Astrocyte (in vitro differentiated cells and primary cell): ENCODE data around the gene FBXW5. TPM values are rescaled to one million over a fixed set of nuclear protein-coding genes. Genes with fewer than 3 reads are reported as not detected.
A peak's percentile ranks its signal among the peaks of the same experiment; 100 is the strongest.

ENCODE experiments used
- DNase-seq: peaks from one replicate; pipeline ENCODE4 v3.0.0-alpha.2; 2010; ENCODE audit warnings: low read depth
- FAIRE-seq: peaks from 2 replicates; lab custom pipeline; 2011; peaks lifted over from hg19 to GRCh38; lab: Jason Lieb, UNC
- H2AFZ ChIP-seq: 2 replicates; pipeline ENCODE4 v1.6.0; 2012; ENCODE audit warnings: low read depth, low read length, inconsistent platforms
- H3K27ac ChIP-seq: 2 replicates; pipeline ENCODE4 v1.5.1; 2011; ENCODE audit warnings: low read depth, low read length, inconsistent platforms
- H3K27me3 ChIP-seq: 2 replicates; pipeline ENCODE4 v1.6.0; 2011; ENCODE audit warnings: low read length, inconsistent platforms; ENCODE audit not compliant: insufficient read depth
- H3K36me3 ChIP-seq: 2 replicates; pipeline ENCODE4 v1.5.1; 2011; ENCODE audit warnings: low read length, inconsistent platforms; ENCODE audit not compliant: insufficient read depth
- H3K4me1 ChIP-seq: 2 replicates; pipeline ENCODE4 v1.5.1; 2011; ENCODE audit warnings: low read length, inconsistent platforms; ENCODE audit not compliant: insufficient read depth
- H3K4me2 ChIP-seq: 2 replicates; pipeline ENCODE4 v1.6.0; 2012; ENCODE audit warnings: low read length, inconsistent platforms
- H3K4me3 ChIP-seq: 2 replicates; pipeline ENCODE4 v1.5.1; 2011; ENCODE audit warnings: low read depth, mild to moderate bottlenecking, low read length, inconsistent platforms; ENCODE audit not compliant: insufficient read depth
- H3K79me2 ChIP-seq: 2 replicates; pipeline ENCODE4 v1.6.0; 2012; ENCODE audit warnings: mild to moderate bottlenecking, low read length, inconsistent platforms; ENCODE audit not compliant: insufficient read depth
- H3K9ac ChIP-seq: 2 replicates; pipeline ENCODE4 v1.6.0; 2012; ENCODE audit warnings: mild to moderate bottlenecking, low read length, inconsistent platforms
- H3K9me3 ChIP-seq: 2 replicates; pipeline ENCODE4 v1.5.1; 2012; ENCODE audit warnings: low read depth, mild to moderate bottlenecking, low read length, inconsistent platforms; ENCODE audit not compliant: insufficient read depth
- H4K20me1 ChIP-seq: 2 replicates; pipeline ENCODE4 v1.6.0; 2012; ENCODE audit warnings: low read length, inconsistent platforms; ENCODE audit not compliant: insufficient read depth
- H3K27ac Mint-ChIP-seq: one replicate; pipeline ENCODE4 v1.8.0; 2021; ENCODE audit warnings: mild to moderate bottlenecking, mixed read lengths; ENCODE audit not compliant: unreplicated experiment
- H3K27me3 Mint-ChIP-seq: one replicate; pipeline ENCODE4 v1.8.0; 2021; ENCODE audit warnings: low read depth, mixed read lengths; ENCODE audit not compliant: unreplicated experiment
- H3K36me3 Mint-ChIP-seq: one replicate; pipeline ENCODE4 v1.8.0; 2021; ENCODE audit warnings: low read depth, mixed read lengths; ENCODE audit not compliant: unreplicated experiment
- H3K4me1 Mint-ChIP-seq: one replicate; pipeline ENCODE4 v1.8.0; 2021; ENCODE audit warnings: low read depth, mixed read lengths; ENCODE audit not compliant: unreplicated experiment
- H3K4me3 Mint-ChIP-seq: one replicate; pipeline ENCODE4 v1.8.0; 2021; ENCODE audit warnings: mild to moderate bottlenecking, moderate library complexity, mixed read lengths; ENCODE audit not compliant: unreplicated experiment
- H3K9me3 Mint-ChIP-seq: one replicate; pipeline ENCODE4 v1.8.0; 2021; ENCODE audit warnings: mild to moderate bottlenecking, mixed read lengths; ENCODE audit not compliant: unreplicated experiment
- EZH2 ChIP-seq: IDR thresholded peaks from 2 replicates; pipeline ENCODE4 v1.6.1; 2012; ENCODE audit warnings: mild to moderate bottlenecking, low read length, inconsistent platforms; ENCODE audit not compliant: insufficient read depth
- total RNA-seq: library from RNA; stranded (reverse); gene quantifications from 2 replicates; pipeline ENCODE4 v1.2.1, GENCODE V29; 2021
- TF ChIP-seq, protein P1 (sequence below): IDR thresholded peaks from 2 replicates; pipeline ENCODE4 v1.5.1; 2011; ENCODE audit warnings: low read depth, mild to moderate bottlenecking, inconsistent platforms, low read length, moderate library complexity; ENCODE audit not compliant: insufficient read depth

FBXW5 gene
- total RNA-seq, 1 donor from 2014 or later, result 70.4 TPM

DNA sequence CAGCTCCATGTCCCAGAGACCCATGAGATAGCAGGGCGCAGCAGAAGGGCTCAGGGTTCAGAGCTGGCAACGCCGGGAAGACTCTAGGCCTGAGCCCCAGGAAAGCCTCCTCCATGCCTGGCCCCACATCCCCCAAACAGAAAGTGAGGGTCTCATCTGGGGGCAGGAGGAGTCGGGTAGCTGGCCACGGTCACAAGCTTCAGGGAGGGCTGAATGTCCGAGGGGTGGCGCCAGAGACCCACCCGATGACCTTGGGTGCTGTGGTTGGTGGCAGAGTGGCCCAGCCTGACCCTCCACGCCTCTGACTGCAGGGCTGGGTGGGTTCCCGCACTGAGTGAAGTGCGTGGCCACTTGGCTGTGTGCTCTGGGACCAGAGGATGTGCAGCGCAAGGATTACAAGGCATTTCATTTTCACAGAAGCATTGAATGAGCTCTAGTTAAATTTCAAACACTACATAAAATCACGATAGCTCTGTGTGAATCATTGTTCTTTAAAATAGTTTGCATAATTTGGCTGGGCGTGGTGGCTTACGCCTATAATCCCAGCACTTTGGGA lies 3.5 kb upstream of the FBXW5 start:
- H3K27me3 ChIP-seq, result no peaks in the 10 kb centered on the region
- no peak overlapping the region for H3K27ac ChIP-seq
- no peak overlapping the region for H2AFZ ChIP-seq
- H3K9me3 ChIP-seq, result no peaks in the 10 kb centered on the region
- peaks cover 13% of the 10 kb centered on the region for H3K79me2 ChIP-seq
- peak overlapping the region; percentile 20 for H3K4me3 Mint-ChIP-seq
- H3K4me1 ChIP-seq, result peaks cover 12% of the 10 kb centered on the region
- no peak for FAIRE-seq
- no peak for TF ChIP-seq EZH2
- TF ChIP-seq, protein P1, sequence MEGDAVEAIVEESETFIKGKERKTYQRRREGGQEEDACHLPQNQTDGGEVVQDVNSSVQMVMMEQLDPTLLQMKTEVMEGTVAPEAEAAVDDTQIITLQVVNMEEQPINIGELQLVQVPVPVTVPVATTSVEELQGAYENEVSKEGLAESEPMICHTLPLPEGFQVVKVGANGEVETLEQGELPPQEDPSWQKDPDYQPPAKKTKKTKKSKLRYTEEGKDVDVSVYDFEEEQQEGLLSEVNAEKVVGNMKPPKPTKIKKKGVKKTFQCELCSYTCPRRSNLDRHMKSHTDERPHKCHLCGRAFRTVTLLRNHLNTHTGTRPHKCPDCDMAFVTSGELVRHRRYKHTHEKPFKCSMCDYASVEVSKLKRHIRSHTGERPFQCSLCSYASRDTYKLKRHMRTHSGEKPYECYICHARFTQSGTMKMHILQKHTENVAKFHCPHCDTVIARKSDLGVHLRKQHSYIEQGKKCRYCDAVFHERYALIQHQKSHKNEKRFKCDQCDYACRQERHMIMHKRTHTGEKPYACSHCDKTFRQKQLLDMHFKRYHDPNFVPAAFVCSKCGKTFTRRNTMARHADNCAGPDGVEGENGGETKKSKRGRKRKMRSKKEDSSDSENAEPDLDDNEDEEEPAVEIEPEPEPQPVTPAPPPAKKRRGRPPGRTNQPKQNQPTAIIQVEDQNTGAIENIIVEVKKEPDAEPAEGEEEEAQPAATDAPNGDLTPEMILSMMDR, result peak; percentile 9
- peaks cover 11% of the 10 kb centered on the region for H4K20me1 ChIP-seq
- H3K27ac Mint-ChIP-seq, result no peak overlapping the region
- no peaks in the 10 kb centered on the region for H3K27me3 Mint-ChIP-seq
- no peaks in the 10 kb centered on the region for H3K9me3 Mint-ChIP-seq
- no peaks in the 10 kb centered on the region for H3K36me3 Mint-ChIP-seq
- no peak for DNase-seq
- H3K4me1 Mint-ChIP-seq, result no peaks in the 10 kb centered on the region
- H3K36me3 ChIP-seq, result no peaks in the 10 kb centered on the region
- H3K4me2 ChIP-seq, result peak overlapping the region; percentile 29
- H3K9ac ChIP-seq, result no peak overlapping the region
- no peak overlapping the region for H3K4me3 ChIP-seq

DNA sequence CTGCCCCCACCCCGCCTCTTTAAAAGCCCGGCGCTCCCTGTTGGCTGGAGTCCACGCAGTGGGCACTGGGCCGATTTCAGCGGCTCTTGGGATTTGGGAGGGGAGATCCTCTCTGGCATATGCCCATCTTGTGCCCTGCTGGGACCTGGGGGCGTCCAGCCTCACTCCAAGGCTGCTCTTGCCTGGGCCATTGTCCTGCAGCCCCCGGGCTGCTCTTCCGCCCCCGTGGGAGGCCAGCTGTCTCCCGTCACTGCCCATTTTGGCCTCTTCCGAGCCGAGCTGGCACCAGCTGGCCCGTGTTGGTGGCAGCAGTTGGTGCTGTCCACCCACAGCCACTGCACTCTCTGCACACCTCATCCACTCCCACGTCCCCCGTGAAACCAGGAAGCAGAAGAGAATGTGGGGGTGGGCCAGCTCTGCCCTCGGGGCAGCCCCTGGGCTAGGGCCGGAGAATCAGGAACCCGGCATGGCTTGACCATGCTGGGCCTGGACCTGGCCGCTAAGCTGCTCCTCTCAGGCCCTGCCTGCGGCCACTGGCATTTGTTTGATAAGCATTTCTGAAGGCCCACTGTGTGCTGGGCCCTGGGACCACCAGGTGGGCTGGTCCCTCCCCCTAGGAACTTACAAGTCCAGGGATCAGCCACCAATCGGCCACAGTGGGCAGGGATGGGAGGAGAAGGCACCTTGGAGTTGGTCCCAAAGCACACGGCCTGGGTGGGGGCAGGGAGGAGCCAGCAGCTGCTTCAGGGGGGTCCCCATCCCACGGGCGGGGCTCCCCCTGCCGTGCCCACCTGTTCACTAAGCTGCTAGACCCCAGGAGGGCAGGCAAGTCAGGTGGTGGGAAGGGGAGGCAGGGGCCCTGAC lies 2.7 kb upstream of the FBXW5 start:
- H3K79me2 ChIP-seq, result peaks cover 21% of the 10 kb centered on the region
- no peaks in the 10 kb centered on the region for H3K36me3 ChIP-seq
- H3K27ac Mint-ChIP-seq, result no peak overlapping the region
- H3K27ac ChIP-seq, result no peak overlapping the region
- TF ChIP-seq, protein P1, result no peak
- no peak for TF ChIP-seq EZH2
- no peak overlapping the region for H2AFZ ChIP-seq
- H3K4me3 Mint-ChIP-seq, result no peak overlapping the region
- H3K4me2 ChIP-seq, result no peak overlapping the region
- H3K9me3 Mint-ChIP-seq, result no peaks in the 10 kb centered on the region
- FAIRE-seq (no peak), DNase-seq (no peak)
- no peaks in the 10 kb centered on the region for H3K4me1 Mint-ChIP-seq
- no peaks in the 10 kb centered on the region for H3K9me3 ChIP-seq
- no peak overlapping the region for H3K4me3 ChIP-seq
- no peaks in the 10 kb centered on the region for H3K27me3 Mint-ChIP-seq
- H4K20me1 ChIP-seq, result peaks cover 14% of the 10 kb centered on the region
- peaks cover 16% of the 10 kb centered on the region for H3K4me1 ChIP-seq
- no peak overlapping the region for H3K9ac ChIP-seq
- no peaks in the 10 kb centered on the region for H3K36me3 Mint-ChIP-seq
- no peaks in the 10 kb centered on the region for H3K27me3 ChIP-seq
